Chondrocyte (in vitro differentiated cells): Measurements from ENCODE around the gene CYFIP1. TPM values are rescaled to one million over a fixed set of nuclear protein-coding genes. Genes with fewer than 3 reads are reported as not detected.

Source experiments
- DNase-seq: peaks from one replicate; pipeline ENCODE4 v3.0.0; 2021; ENCODE audit warnings: mixed read lengths, low spot score
- H3K27ac Mint-ChIP-seq: one replicate; pipeline ENCODE4 v1.8.0; 2021; ENCODE audit warnings: mild to moderate bottlenecking, moderate library complexity, mixed read lengths; ENCODE audit not compliant: unreplicated experiment
- H3K27me3 Mint-ChIP-seq: 2 replicates; pipeline ENCODE4 v1.8.0; 2021; ENCODE audit warnings: low read depth, mixed read lengths
- H3K36me3 Mint-ChIP-seq: 2 replicates; pipeline ENCODE4 v1.8.0; 2021; ENCODE audit warnings: low read depth, mixed read lengths
- H3K4me1 Mint-ChIP-seq: 2 replicates; pipeline ENCODE4 v1.8.0; 2021; ENCODE audit warnings: low read depth, mild to moderate bottlenecking, mixed read lengths
- H3K4me3 Mint-ChIP-seq: one replicate; pipeline ENCODE4 v1.8.0; 2021; ENCODE audit warnings: mild to moderate bottlenecking, moderate library complexity, mixed read lengths; ENCODE audit not compliant: unreplicated experiment
- H3K9me3 Mint-ChIP-seq: 2 replicates; pipeline ENCODE4 v1.8.0; 2021; ENCODE audit warnings: low read depth, mixed read lengths
- CTCF ChIP-seq: fragments of 200-600 bp; sonication (generic); IDR thresholded peaks from 2 replicates; pipeline ENCODE4 v1.5.0; 2021; ENCODE audit warnings: antibody characterized with exemption, mild to moderate bottlenecking, moderate library complexity
- total RNA-seq: library from RNA; stranded (reverse); gene quantifications from 3 replicates; pipeline ENCODE4 v1.2.1, GENCODE V29; 2021

The CYFIP1 gene
- total RNA-seq, 1 donor from 2014 or later, result 98.5 TPM

GRCh38 chr15:22951381-22952280 is 28.5 kb downstream of the CYFIP1 start:
- no peak overlapping the region for H3K27ac Mint-ChIP-seq
- H3K9me3 Mint-ChIP-seq, result no peaks in the 10 kb centered on the region
- no peak overlapping the region for H3K4me3 Mint-ChIP-seq
- TF ChIP-seq CTCF, result no peak
- H3K4me1 Mint-ChIP-seq, result peaks cover 52% of the 10 kb centered on the region
- H3K27me3 Mint-ChIP-seq, result no peaks in the 10 kb centered on the region
- DNase-seq, result no peak
- peaks cover under 1% of the 10 kb centered on the region for H3K36me3 Mint-ChIP-seq

DNA sequence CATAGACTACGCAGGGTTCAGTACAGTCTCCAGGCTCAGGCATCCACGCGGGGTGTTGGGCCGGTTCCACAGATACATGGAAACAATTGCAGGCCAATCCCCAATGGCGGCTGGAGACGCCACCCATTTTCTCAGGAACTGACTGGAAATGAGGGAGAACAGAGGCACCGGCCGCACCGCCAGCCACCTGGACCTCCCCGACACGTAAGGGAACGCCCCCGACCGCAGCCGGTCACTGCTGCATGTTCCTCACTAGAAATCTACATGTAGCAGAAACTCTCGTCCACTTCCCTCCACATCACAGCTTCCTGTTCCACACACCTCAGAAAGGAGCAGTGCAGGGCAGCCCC is 29.2 kb downstream of the CYFIP1 start:
- no peak overlapping the region for H3K27ac Mint-ChIP-seq
- H3K27me3 Mint-ChIP-seq, result no peaks in the 10 kb centered on the region
- peaks cover 46% of the 10 kb centered on the region for H3K4me1 Mint-ChIP-seq
- no peak overlapping the region for H3K4me3 Mint-ChIP-seq
- no peak for TF ChIP-seq CTCF
- H3K36me3 Mint-ChIP-seq, result peaks cover 1% of the 10 kb centered on the region
- no peaks in the 10 kb centered on the region for H3K9me3 Mint-ChIP-seq
- no peak for DNase-seq

DNA sequence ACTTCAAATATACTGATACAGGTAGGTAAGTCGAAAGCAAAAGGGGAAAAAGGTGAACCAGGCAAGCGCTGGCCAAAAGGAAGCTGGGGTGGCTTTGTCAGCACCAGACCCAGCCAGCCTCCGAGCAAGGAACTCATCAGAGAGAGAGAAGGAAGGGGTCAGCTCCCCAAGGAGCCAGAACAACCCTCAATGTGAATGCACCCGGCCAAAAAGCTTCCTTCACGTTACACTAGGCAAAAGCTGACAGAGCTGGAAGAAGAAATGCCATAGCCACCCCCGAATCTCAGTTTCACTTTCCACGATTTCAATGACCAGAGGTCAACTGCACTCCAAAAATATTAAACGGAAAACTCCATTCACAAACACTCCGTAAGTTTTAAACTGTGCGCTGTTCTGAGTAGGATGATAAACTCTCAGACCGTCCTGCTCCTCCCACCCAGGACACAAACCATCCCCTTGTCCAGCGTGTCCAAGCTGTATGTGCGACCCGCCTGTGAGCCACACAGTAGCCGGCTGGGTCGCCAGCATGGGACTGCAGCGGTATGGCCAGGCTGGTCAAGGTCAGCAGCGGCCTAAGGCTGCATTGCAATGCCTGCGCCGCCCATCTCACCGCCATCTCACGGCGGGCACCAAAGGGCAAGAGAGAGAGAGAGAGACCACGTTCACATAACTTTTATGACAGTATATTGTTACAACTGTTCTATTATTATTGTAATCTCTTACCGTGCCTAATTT is 29.7 kb downstream of the CYFIP1 start:
- TF ChIP-seq CTCF, result no peak
- Mint-ChIP-seq H3K9me3 (no peaks in the 10 kb centered on the region), H3K4me3 (no peak overlapping the region), H3K27ac (peak overlapping the region; percentile 10), H3K4me1 (peaks cover 40% of the 10 kb centered on the region), H3K36me3 (peaks cover 1% of the 10 kb centered on the region), H3K27me3 (no peaks in the 10 kb centered on the region)
- no peak for DNase-seq

- TF ChIP-seq CTCF, result no peak
- Mint-ChIP-seq H3K4me3 (peak overlapping the region; percentile 48), H3K36me3 (peaks cover 3% of the 10 kb centered on the region), H3K27me3 (no peaks in the 10 kb centered on the region), H3K4me1 (peaks cover 34% of the 10 kb centered on the region), H3K9me3 (no peaks in the 10 kb centered on the region), H3K27ac (peak overlapping the region; percentile 37)
- DNase-seq, result no peak
These were observed 31.1 kb downstream of the CYFIP1 start for GRCh38 chr15:22949074-22949547.

DNA sequence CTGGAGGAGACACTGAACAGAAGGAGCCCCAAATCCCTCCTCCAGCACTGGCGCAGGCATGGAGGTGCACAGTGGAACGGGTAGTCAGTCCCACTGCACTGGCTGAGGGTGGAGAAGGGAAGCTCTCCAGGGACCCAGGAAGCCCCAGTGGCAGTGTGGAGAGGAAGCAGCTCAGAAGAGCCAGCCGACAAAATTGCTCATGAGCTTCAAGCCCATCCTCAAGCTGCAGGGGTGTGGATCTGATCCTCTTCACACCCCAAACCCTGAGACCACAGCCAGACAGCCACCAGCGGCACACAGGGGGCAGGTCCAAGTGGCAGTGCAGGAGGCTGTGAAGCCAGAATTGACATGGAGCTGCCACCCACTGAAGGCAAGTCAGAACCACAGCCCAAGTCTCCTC is 32.1 kb downstream of the CYFIP1 start:
- Mint-ChIP-seq H3K9me3 (no peaks in the 10 kb centered on the region), H3K4me1 (peaks cover 30% of the 10 kb centered on the region), H3K4me3 (no peak overlapping the region), H3K27me3 (no peaks in the 10 kb centered on the region), H3K27ac (peak overlapping the region; percentile 41), H3K36me3 (peaks cover 9% of the 10 kb centered on the region)
- no peak for DNase-seq
- TF ChIP-seq CTCF, result no peak
